Fibroblast of skin of left quadriceps (primary cell): ENCODE measurements around the gene CLDN9.

Source experiments
- DNase-seq, 2 experiments: peaks; one replicate each; pipeline ENCODE4 v3.0.0-alpha.2; 2013; ENCODE audit warnings: low read depth in 2 of 2

Gene CLDN9

DNA sequence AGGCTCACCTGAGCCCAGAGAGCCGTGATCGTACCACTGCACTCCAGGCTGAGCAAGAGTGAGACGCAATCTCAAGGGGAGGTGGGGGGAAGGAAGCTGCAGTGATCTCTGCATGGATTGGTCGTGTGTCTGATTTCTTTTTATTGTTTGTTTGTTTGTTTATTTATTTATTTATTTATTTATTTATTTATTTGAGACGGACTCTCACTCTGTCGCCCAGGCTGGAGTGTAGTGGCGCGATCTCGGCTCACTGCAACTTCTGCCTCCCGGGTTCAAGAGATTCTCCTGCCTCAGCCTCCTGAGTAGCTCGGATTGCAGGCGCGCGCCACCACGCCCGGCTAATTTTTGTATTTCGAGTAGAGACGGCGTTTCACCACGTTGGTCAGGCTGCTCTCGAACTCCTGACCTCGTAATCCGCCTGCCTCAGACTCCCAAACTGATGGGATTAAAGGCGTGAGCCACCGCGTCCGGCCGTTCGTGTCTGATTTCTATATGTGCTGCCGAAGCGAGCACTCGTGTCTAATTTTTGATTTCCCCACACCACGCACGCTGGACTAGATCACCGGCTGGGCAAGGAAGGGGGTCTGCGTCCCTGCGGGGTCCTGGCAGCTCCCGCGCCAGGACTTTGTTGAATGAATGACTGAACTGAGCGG lies 7.0 kb downstream of the CLDN9 start:
- DNase-seq: no peak

DNA sequence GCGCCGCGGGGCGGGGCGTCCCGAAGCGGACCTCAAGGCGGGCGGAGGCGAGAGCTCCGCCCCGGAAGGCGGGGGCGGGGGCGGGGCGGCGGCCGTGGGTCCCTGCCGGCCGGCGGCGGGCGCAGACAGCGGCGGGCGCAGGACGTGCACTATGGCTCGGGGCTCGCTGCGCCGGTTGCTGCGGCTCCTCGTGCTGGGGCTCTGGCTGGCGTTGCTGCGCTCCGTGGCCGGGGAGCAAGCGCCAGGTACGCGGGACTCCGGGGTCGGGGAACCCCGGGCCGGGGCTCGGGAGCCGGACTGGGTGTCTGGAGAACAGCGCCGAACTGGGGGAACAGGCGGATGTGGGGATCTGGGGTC lies 7.5 kb downstream of the CLDN9 start, which contains the start of gene TNFRSF12A:
TSS of gene TNFRSF12A (plus strand) at position 122 of the 357 bp plus-strand sequence. CDS start at position 152, 30 bp downstream.
- peak in 1 of 2 experiments; percentile 58 for DNase-seq

DNA sequence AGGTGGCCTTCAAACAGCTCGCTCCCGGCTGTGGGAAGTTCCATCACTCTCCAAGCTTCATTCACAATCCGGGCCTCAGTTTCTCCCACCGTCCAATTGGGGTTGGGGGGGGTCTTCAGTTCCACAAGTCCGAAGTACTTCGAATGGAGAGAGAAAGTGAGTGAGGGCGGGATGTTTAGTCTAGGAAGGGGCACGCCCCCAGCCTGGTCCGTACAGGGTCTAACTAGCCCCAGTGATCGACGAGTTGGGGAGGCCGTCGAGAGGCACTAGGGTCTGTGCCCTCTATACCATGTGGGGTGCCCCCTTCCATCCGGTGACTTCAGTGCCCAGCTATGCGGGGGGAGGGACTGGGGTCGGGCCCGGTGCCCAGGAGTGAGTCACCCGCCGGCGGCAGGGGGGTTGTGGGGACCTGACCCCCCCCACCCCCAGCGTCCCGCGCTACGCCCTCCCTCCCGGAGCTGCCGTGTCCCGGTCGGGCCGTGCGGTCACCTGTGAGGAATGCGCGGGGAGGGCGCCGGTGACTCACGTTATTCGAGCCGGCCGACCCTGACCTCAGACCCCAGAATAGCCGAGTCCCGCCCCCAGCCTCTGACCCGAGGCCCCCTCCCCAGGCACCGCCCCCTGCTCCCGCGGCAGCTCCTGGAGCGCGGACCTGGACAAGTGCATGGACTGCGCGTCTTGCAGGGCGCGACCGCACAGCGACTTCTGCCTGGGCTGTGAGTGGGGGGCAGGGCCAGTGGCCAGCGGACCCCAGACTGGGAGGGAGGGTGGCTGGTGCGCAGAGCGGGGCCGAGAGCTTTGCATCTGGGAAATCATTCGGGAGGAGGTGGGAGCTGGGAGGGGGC lies 8.1 kb downstream of the CLDN9 start:
- DNase-seq: peak in 1 of 2 experiments; percentile 68

DNA sequence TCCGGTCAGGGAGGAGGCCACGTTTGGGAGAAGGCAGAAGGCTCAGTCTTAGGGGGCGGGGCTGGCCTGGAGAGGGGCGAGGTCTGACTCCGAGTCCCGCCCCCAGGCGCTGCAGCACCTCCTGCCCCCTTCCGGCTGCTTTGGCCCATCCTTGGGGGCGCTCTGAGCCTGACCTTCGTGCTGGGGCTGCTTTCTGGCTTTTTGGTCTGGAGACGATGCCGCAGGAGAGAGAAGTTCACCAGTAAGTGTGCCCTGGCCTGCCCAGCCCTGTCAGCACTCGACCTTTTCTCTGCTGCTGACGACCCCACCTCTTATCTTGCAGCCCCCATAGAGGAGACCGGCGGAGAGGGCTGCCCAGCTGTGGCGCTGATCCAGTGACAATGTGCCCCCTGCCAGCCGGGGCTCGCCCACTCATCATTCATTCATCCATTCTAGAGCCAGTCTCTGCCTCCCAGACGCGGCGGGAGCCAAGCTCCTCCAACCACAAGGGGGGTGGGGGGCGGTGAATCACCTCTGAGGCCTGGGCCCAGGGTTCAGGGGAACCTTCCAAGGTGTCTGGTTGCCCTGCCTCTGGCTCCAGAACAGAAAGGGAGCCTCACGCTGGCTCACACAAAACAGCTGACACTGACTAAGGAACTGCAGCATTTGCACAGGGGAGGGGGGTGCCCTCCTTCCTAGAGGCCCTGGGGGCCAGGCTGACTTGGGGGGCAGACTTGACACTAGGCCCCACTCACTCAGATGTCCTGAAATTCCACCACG lies 8.9 kb downstream of the CLDN9 start:
- DNase-seq: peak; percentile 89 to 90

DNA sequence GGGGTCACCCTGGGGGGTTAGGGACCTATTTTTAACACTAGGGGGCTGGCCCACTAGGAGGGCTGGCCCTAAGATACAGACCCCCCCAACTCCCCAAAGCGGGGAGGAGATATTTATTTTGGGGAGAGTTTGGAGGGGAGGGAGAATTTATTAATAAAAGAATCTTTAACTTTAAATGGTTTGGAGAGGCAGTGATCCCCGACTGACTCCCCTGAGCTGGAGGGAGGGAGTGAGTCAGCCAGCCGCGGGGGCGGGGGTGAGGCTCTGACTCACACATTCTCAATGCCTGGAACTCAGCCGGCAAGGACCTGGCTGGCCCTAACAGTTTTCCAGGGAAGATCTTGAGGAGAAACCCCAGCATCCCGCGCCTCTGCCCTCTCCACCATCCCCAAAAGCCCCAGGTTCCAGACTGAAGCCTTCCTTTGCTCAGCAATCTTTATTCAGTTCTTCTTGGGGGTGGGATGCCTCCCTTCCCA lies 9.5 kb downstream of the CLDN9 start:
- DNase-seq: peak; percentile 94 to 95

DNA sequence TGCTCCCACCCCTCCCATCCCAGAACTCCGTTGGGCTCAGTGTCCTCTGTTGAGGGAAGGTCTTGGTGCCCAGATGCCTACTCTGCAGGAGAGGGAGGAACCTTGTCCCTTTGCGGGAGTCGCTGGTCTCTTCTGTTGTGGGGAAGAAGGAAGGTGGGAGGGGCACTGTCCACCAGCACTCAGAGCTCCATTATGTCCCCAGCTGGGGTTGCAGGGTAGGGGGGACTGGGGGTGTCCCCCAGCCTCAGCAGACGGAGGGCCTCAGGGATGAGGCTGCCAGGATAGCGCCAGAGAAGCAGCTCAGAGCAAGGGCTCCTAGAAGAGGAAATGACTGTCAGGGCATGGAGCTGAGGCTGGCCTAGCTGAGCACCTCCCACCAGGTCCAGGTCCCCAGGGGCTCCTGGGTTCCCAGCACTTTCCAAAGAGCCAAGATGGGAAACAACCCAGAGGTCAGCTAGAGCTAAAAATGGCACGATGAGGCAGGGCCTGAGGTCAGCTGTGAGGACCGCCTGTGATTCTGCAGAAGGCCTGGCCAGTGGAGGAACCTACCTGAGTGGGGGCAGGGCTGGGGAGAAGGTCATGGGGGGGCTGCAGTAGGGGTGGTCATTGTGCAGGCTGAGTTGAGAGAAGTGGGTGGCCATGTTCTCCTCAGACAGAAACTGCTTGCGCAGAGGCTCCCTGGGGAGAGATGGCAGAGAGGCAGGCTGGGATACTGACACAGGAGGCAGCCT lies 10.1 kb downstream of the CLDN9 start:
- DNase-seq: no peak

DNA sequence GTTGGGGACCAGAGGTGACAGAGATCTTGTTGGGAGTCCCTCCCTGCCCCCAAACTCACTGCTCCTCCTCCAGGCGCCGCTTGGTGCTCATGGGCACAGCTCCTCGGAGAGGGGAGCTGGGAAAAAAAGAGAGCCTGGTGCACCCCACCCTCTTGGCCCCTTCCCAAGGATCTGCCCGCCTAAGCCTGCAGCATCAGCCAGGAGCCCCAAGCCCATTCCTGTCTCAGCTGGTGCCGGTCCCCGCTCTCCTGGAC lies 10.6 kb downstream of the CLDN9 start:
- DNase-seq: peak in 1 of 2 experiments; percentile 41

DNA sequence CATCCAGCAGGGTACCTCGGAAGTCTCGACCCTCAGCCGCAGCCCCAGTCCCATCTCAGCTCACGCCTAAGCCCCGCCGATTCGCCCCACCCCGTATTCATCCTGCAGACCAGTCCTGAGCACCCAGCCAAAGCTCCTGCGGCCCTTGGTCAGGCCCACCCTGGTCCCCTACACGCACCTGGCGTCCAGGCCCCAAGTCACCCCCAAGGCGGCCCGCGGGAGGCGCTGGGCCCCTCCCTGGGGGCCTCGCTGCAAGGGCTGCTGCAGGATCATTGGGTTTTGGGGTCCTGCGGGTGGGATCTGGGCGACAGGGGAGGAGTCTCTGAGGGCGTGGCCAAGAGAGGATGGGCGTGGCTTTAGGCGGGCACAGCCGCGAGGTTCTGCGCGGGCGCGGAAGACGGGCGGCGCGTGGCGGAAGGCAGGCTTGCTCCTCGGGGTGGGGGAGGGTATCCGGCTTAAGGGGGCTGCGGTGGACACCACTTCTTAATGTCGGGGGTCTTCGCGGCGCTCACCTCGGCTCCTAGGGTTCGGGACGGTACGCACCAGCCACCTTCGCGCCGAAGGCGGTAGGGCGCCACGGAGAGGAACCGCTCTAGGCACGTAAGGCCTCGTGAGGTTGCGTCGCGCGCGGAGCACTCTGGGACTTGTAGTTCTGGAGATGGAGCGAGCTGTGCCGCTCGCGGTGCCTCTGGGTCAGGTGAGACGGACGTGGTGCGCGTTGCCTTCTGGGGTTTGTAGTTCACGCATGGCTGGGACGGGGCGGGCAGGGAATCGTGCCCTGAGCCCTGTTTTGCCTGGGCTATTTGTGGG lies 11.2 kb downstream of the CLDN9 start, which contains the start of the genes HCFC1R1 and THOC6:
TSS of gene HCFC1R1 (minus strand) at position 274 of the 810 bp plus-strand sequence. CDS start at position 273, 1 bp downstream.
TSS of gene THOC6 (plus strand) at position 367 of the 810 bp plus-strand sequence. CDS start at position 659, 292 bp downstream.
- peak; percentile 94 to 95 for DNase-seq

DNA sequence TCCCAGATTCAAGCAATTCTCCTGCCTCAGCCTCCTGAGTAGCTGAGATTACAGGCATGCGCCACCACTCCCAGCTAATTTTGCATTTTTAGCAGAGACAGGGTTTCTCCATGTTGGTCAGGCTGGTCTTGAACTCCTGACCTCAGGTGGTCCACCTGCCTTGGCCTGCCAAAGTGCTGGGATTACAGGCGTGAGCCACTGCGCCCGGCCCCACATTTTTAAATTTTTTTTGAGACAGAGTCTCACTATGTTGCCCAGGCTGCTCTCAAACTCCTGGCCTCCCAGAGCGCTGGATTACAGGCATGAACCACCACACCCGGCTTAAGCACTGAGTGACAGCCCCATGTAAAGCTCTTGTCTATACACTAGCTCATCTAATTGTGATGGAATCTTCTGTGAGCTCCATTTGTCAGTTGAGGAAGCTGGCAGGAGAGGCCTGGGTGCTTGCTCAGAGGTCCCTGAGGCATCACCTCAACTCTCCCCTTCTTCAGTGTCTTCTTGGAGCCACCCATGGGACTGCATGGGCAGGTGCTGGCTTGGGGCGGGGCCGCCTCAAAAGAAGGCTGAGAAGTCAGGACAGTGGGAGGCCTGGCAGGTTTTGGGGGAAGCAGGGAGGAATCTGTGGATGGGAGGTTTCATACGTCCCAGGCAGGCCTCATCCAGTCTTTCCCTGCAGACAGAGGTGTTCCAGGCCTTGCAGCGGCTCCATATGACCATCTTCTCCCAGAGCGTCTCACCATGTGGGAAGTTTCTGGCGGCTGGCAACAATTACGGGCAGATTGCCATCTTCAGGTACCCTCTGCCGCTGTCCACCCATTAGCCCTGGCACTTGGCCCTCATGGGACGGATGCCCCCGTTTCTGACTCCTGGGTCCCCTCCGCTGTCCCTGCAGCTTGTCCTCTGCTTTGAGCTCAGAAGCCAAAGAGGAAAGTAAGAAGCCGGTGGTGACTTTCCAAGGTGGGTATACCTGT lies 12.6 kb downstream of the CLDN9 start:
- DNase-seq: no peak

DNA sequence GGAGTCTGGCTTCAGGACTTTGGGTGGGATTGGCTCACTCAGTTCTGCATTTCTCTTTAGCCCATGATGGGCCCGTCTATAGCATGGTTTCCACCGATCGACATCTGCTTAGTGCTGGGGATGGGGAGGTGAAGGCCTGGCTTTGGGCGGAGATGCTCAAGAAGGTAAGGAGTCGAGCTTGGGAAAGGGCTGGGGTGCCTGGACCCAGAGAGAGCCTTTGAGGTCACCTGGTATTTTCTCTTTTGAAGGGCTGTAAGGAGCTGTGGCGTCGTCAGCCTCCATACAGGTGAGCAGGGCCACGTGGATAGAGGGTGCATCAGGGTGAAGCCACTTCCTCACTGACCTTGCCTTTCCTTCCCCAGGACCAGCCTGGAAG lies 13.3 kb downstream of the CLDN9 start:
- no peak for DNase-seq

DNA sequence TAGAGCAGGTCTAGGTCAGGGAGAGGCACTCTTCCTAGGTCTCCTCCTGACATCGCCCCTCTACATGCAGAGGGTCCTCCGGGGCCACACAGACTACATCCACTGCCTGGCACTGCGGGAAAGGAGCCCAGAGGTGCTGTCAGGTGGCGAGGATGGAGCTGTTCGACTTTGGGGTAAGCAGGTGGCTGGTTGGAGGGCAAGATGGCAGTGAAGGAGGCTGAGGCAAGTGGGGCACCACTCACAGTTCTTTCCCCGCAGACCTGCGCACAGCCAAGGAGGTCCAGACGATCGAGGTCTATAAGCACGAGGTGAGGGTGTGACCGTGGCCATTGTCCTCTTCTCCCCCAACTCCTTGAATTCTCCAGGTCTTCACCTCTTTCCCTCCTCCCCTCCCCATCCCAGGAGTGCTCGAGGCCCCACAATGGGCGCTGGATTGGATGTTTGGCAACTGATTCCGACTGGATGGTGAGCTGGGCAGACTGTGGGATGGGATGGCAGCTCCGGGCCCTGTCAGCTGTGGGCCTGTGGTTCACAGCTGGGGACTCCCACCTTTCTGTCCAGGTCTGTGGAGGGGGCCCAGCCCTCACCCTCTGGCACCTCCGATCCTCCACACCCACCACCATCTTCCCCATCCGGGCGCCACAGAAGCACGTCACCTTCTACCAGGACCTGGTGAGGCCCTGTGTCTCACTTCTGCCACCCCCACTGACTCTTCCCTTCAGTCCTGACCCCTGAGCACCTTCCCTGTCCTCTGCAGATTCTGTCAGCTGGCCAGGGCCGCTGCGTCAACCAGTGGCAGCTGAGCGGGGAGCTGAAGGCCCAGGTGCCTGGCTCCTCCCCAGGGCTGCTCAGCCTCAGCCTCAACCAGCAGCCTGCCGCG lies 14.1 kb downstream of the CLDN9 start:
- DNase-seq: no peak

DNA sequence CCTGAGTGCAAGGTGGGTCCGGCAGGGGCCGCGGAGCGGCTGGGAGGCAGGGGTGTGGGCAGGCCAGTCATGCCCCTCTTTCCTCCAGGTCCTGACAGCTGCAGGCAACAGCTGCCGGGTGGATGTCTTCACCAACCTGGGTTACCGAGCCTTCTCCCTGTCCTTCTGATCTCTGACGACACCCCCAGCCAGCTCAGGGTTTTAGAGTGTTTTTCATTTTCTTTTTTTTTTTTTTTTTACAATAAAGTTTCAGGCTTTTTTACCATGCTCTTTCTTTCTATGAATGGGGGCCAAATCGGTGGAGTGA lies 14.7 kb downstream of the CLDN9 start:
- DNase-seq: no peak

DNA sequence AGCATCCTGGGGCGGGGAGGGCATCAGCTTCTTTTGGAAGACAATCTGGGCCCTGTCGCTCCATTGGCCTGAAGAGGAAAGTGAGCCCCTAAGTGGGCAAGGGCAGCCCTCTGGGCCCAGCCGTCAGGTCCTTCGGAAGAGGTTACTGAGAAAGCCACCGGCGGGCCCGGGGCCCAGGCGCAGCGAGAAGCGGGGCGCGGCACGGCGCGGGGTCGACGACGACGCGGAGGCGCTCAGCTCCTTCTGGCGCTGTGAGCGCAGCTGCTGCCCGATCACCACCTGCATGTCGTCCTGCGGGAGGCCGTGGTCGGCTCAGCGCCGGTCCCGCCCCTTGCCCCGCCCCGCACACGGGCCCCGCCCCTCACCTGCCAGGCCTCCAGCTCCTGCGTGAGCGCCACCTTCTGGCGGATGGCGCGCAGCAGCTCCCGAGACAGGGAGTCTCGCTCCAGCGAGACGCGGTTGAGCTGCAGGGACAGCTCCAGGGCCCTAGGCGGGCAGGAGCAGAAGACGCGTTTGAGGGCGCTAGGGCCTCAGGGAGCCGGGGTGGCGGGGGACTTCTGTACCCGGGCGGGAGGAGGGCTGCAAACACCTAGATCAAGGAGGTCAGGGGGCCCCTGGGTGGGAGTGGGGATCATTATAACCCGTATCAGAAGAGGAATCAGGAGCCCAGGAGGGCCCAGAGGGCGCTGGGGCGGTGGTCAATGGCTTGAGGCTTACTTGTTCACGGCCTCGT lies 15.4 kb downstream of the CLDN9 start:
- peak in 1 of 2 experiments; percentile 40 for DNase-seq

DNA sequence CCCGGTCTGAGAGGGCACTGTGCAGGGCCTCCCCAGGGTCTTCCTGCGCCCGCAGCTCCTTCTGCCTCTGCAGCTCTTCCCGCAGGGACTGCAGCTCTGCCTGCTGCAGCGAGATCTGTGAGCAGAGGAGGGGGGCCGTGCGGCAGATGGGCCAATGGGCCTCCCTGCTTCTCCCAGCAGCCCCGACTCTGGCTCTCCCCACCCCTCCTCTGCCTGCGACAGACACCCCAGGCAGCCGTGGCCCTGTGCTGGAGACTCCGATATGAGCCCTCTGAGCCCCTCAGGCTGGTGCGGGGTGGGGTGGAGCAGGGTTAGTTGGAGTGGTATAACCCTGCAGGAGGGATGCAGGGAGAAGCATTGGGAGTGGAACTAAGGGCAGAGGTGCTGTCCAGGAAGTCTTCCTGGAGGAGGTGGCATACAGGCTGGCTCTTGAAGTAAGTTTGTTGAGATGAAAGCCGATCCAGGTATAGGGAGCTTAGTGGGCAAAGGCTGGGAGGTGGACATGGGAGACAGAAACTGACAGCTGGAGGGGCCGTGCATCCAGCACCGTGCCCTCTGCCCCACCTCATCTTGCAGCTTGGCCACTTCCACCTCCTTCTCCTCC lies 16.1 kb downstream of the CLDN9 start:
- DNase-seq: no peak

DNA sequence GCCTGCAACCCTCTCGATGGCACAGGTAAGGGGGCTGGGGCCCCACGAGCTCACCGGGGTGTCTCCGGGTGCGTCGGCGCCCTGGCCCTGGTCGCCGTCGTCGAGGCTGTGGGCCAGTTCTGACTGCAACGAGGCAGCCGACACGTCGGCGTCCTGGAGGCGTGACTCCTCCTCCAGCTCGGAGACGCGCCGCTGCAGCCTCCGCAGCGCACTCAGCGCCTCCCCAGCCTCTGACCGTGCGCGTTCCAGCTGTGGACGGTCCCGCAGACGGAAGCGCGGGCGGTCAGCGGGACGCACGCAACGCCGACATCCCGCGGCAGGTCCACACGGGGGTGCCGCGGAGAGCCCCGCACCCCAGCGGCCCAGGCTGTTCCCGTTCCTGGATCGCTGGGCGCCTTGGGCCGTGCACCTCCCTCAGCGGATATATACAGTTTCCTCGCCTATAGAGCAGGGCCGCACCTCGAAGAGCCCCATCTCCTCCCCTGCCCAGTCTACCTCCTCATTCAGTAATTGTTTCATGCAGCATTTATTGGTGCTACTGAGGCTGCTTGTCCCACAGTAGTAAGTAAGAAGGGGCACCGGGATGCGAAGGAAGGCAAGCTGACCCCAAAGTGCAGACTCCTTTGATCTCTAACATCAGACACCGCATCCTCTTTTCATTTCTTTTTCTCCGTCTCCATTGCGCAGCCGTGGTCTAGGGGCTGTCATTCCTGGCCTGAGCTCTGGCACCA lies 16.9 kb downstream of the CLDN9 start:
- peak in 1 of 2 experiments; percentile 3 for DNase-seq

DNA sequence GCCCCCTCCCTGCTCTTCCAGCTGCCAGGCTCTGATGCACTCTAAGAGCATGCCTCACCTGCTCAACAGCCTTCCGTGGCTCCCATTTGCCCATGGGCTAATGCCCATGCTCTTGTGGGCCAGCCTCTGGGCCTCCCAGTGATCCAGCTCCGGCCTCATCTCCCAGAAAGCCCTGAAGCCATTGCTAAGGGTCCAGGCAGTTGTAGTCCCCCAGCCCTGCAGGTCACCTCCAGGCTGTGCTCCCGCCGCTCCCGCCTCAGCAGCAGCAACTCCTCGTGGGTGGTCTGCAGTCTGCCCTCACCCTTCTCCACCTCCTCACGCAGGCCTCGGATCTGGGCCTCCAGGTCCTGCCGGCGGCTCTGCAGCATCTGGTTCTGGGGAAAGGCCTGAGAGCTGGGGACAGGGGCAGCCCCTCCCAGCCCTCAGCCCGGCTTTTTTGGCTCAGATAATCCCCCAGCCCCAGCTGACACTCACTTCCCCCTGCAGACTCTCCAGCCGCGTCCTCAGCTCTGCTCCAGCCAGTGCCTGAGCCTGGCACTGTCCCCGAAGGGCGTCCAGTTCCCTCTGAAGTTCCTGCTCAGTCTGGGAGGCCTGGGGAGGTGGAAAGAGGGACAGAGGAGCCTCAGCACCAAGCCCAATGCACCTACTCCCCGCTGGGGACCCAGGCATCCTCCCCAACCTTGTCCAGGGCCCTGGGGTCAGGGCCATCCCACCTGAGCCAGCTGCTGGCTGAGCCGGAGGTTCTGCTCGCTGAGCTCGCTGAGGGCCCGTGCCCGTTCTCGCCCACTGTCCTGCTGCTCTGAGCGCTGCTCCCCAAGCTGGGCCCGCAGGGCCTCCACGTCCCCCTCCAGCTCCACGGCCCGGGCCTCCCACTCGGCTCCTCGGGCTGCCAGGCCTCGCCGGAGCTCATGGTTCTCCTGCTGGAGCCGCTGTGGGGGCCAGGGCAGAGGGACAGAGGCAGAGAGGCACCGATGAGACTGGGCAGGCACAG lies 17.8 kb downstream of the CLDN9 start:
- no peak for DNase-seq
